Endothelial cell of umbilical vein (primary cell): ENCODE results near the gene TNFRSF1A. TPM values are rescaled to one million over a fixed set of nuclear protein-coding genes. Genes with fewer than 3 reads are reported as not detected.

Experiments
- BruUV-seq: library from RNA; stranded (reverse); fragments of 400-500 nt; replicated peaks from 2 replicates; lab custom pipeline; 2021; lab: Mats Ljungman, UMichigan
- CTCF ChIA-PET: fragments of 300-600, 350-600 bp; sonication (Branson Sonifier 250); formaldehyde crosslinking; loops from one replicate; lab custom pipeline; 2021; ENCODE audit warnings: antibody characterized with exemption, inconsistent platforms; lab: Charles Lee
- POLR2A ChIA-PET: fragments of 300-600, 350-600 bp; sonication (Branson Sonifier 250); formaldehyde crosslinking; loops from one replicate; lab custom pipeline; 2021; ENCODE audit warnings: antibody characterized with exemption, inconsistent platforms; lab: Charles Lee
- DNase-seq: peaks from one replicate; pipeline ENCODE4 v3.0.0-alpha.2; 2011; ENCODE audit warnings: low read depth, low spot score
- FAIRE-seq: peaks from 2 replicates; lab custom pipeline; 2011; peaks lifted over from hg19 to GRCh38; lab: Jason Lieb, UNC
- H2AFZ ChIP-seq: 2 replicates; pipeline ENCODE4 v1.6.0; 2012; ENCODE audit warnings: low read depth, low read length, control low read depth, inconsistent platforms
- H3K27ac ChIP-seq: 2 replicates; pipeline ENCODE4 v1.5.1; 2011; ENCODE audit warnings: low read depth, mild to moderate bottlenecking, control low read depth, low read length, moderate library complexity; ENCODE audit not compliant: insufficient read depth
- H3K27me3 ChIP-seq, 2 experiments: 2 replicates each; pipeline versions ENCODE4 v1.6.0 to v1.6.1; 2011; ENCODE audit warnings: low read length in 2 of 2, mixed read lengths in 1 of 2; ENCODE audit not compliant: control insufficient read depth in 2 of 2, insufficient read depth in 2 of 2
- H3K36me3 ChIP-seq, 2 experiments: 2 replicates in 1 of 2; 3 replicates in 1 of 2; pipeline ENCODE4 v1.5.1; 2011; ENCODE audit warnings: low read length in 2 of 2, mild to moderate bottlenecking in 1 of 2, moderate library complexity in 1 of 2; ENCODE audit not compliant: control insufficient read depth in 2 of 2, insufficient read depth in 2 of 2; ENCODE audit errors: extremely low read depth in 1 of 2
- H3K4me1 ChIP-seq: 3 replicates; pipeline ENCODE4 v1.5.1; 2011; ENCODE audit warnings: mild to moderate bottlenecking, low read length; ENCODE audit not compliant: control insufficient read depth, insufficient read depth; ENCODE audit errors: extremely low read depth
- H3K4me2 ChIP-seq: 2 replicates; pipeline ENCODE4 v1.6.1; 2011; ENCODE audit warnings: low read length, control low read depth, mixed read lengths; ENCODE audit not compliant: insufficient read depth
- H3K4me3 ChIP-seq, 3 experiments: fragments of 200-600 bp in 1 of 3; sonication (generic), shearing (Covaris generic) in 1 of 3; replicated peaks in 1 of 3; 2 replicates each; pipeline ENCODE4 v1.5.1; 2011 to 2016; ENCODE audit warnings: control low read depth in 3 of 3, low read length in 3 of 3, mild to moderate bottlenecking in 2 of 3, inconsistent platforms in 1 of 3, low read depth in 1 of 3, moderate library complexity in 1 of 3; ENCODE audit not compliant: insufficient read depth in 1 of 3
- H3K79me2 ChIP-seq: 2 replicates; pipeline ENCODE4 v1.6.0; 2012; ENCODE audit warnings: low read length, inconsistent platforms; ENCODE audit not compliant: control insufficient read depth, insufficient read depth
- H3K9ac ChIP-seq: replicated peaks from 2 replicates; pipeline ENCODE3; 2011; ENCODE audit warnings: low read length, control low read depth; ENCODE audit not compliant: insufficient read depth; ENCODE audit errors: extremely low read depth
- H3K9me1 ChIP-seq: replicated peaks from 3 replicates; pipeline ENCODE4 v1.6.0; 2011; ENCODE audit warnings: mild to moderate bottlenecking, low read length; ENCODE audit not compliant: control insufficient read depth, insufficient read depth; ENCODE audit errors: extremely low read depth
- H3K9me3 ChIP-seq: replicated peaks from 2 replicates; pipeline ENCODE4 v1.5.1; 2012; ENCODE audit warnings: low read length, inconsistent platforms; ENCODE audit not compliant: control insufficient read depth, insufficient read depth
- H4K20me1 ChIP-seq: replicated peaks from 2 replicates; pipeline ENCODE3; 2011; ENCODE audit warnings: mild to moderate bottlenecking, low read length; ENCODE audit not compliant: control insufficient read depth, insufficient read depth; ENCODE audit errors: extremely low read depth
- CTCF ChIP-seq, 2 donors: IDR thresholded peaks; 1 replicate in 1 of 2; 2 replicates in 1 of 2; pipeline ENCODE4 v1.5.1; 2011; ENCODE audit warnings: low read length in 2 of 2, mild to moderate bottlenecking in 2 of 2, moderate library complexity in 2 of 2, control low read depth in 1 of 2, inconsistent platforms in 1 of 2, low read depth in 1 of 2; ENCODE audit not compliant: insufficient read depth in 1 of 2; ENCODE audit errors: extremely low read depth in 1 of 2
- EZH2 ChIP-seq: IDR thresholded peaks from 2 replicates; pipeline ENCODE4 v1.6.1; 2012; ENCODE audit warnings: borderline replicate concordance, low read depth, mild to moderate bottlenecking, moderate library complexity, low read length, inconsistent platforms; ENCODE audit not compliant: severe bottlenecking
- FOS ChIP-seq: IDR thresholded peaks from 2 replicates; pipeline ENCODE4 v1.6.1; 2011; ENCODE audit warnings: mild to moderate bottlenecking, low read length, moderate library complexity, borderline replicate concordance; ENCODE audit not compliant: insufficient read depth
- GATA2 ChIP-seq: IDR thresholded peaks from 2 replicates; pipeline ENCODE4 v1.7.0; 2011; ENCODE audit warnings: low read depth, mild to moderate bottlenecking, moderate library complexity, mixed read lengths, low read length; ENCODE audit not compliant: insufficient read length, insufficient read depth
- JUN ChIP-seq: IDR thresholded peaks from 2 replicates; pipeline ENCODE4 v1.6.1; 2011; ENCODE audit warnings: borderline replicate concordance, low read depth; ENCODE audit not compliant: insufficient read length, insufficient read depth
- MAX ChIP-seq: IDR thresholded peaks from 2 replicates; pipeline ENCODE4 v1.6.1; 2011; ENCODE audit not compliant: insufficient read depth, insufficient read length
- MYC ChIP-seq: IDR thresholded peaks from one replicate; pipeline ENCODE4 v1.6.1; 2011; ENCODE audit warnings: mild to moderate bottlenecking, low read depth, low read length
- POLR2A ChIP-seq: IDR thresholded peaks from 2 replicates; pipeline ENCODE4 v1.6.1; 2012; ENCODE audit warnings: low read depth, mild to moderate bottlenecking, control low read depth, low read length
- POLR2AphosphoS5 ChIP-seq: IDR thresholded peaks from 2 replicates; pipeline ENCODE4 v1.6.1; 2012; ENCODE audit warnings: low read depth, mild to moderate bottlenecking, control low read depth, low read length, moderate library complexity; ENCODE audit not compliant: insufficient read depth
- dilution Hi-C: fragments of 300-500 bp; cut with MboI; formaldehyde crosslinking; loops from one replicate; pipeline ENCODE4 v1.15.0; 2019; ENCODE audit warnings: low sequenced_read_pairs; ENCODE audit not compliant: extremely low pct_ligation_motif_present
- intact Hi-C: fragments of 100-400 bp; cut with micrococcal nuclease; formaldehyde crosslinking; loops from one replicate; pipeline ENCODE4 v1.10.0; 2022
- polyA plus RNA-seq, 4 experiments: library from polyadenylated mRNA; depleted of rRNA in 3 of 4; stranded (reverse) in 3 of 4; unstranded in 1 of 4; fragments of >200 nt; gene quantifications; 2 replicates each; pipeline versions ENCODE4 v1.2.1 to v1.2.3, GENCODE V29; 2011 to 2012; ENCODE audit warnings: missing spikeins in 1 of 4
- total RNA-seq: library from RNA; stranded (reverse); gene quantifications from 2 replicates; pipeline ENCODE4 v1.2.3, GENCODE V29; 2021

TNFRSF1A gene
- total and polyA plus RNA-seq, 2 donors (not counting 3 experiments of a cell fraction or from before 2014, with no cell fraction given) = 86.5 to 98.2 TPM

GRCh38 chr12:6363010-6363329 lies 21.1 kb upstream of the TNFRSF1A start:
- intact Hi-C loops (loop anchor here (2.0 kb wide), 2 partner anchors 26 to 40 kb away; no protein-coding TSS in a partner anchor), dilution Hi-C loops (no loop called here)
- H4K20me1 ChIP-seq = no peaks in the 10 kb centered on the region
- no peak overlapping the region for H3K27ac ChIP-seq
- DNase-seq (no peak), FAIRE-seq (no peak)
- H2AFZ ChIP-seq = peak overlapping the region; percentile 35
- no peak for TF ChIP-seq POLR2A
- TF ChIP-seq JUN = no peak
- no peak for TF ChIP-seq POLR2AphosphoS5
- no peak for TF ChIP-seq CTCF (IDR thresholded peaks at IDR 0.05; ENCODE audit: extremely low read depth in 1 of 2, insufficient read depth in 1 of 2, low read depth in 1 of 2, low read length in 2 of 2)
- TF ChIP-seq GATA2 = no peak
- no peak for TF ChIP-seq MAX
- TF ChIP-seq EZH2 = no peak
- TF ChIP-seq MYC = no peak
- no peak for TF ChIP-seq FOS
- no peaks in the 10 kb centered on the region for H3K9me3 ChIP-seq
- no peaks in the 10 kb centered on the region for H3K27me3 ChIP-seq
- no TSS peak for BruUV-seq
- H3K79me2 ChIP-seq = no peaks in the 10 kb centered on the region
- no peaks in the 10 kb centered on the region for H3K9me1 ChIP-seq
- POLR2A ChIA-PET = interaction anchor here (1.0 to 1.6 kb wide), 4 partner anchors 10 to 171 kb away, joined by 3 to 7 read pairs (median 4); no protein-coding TSS in a partner anchor
- peaks cover 20% of the 10 kb centered on the region for H3K4me1 ChIP-seq
- CTCF ChIA-PET = interaction anchor here (0.9 to 2.4 kb wide), 10 partner anchors 11 to 103 kb away, joined by 3 to 33 read pairs (median 6); partner anchors contain the start of genes LTBR and TNFRSF1A
- H3K9ac ChIP-seq = no peak overlapping the region
- no peak overlapping the region for H3K4me3 ChIP-seq
- H3K4me2 ChIP-seq = no peak overlapping the region
- no peaks in the 10 kb centered on the region for H3K36me3 ChIP-seq
